Neural progenitor cell (in vitro differentiated cells): Measurements from ENCODE around the gene LCE3B.

Source experiments
- EZH2 ChIP-seq: fragments of 200-600 bp; sonication (generic); IDR thresholded peaks from 2 replicates; pipeline ENCODE4 v1.6.1; 2017; ENCODE audit warnings: antibody characterized with exemption, mild to moderate bottlenecking, moderate library complexity
- EZH2phosphoT487 ChIP-seq: fragments of 200-600 bp; sonication (generic); IDR thresholded peaks from 2 replicates; pipeline ENCODE4 v1.6.1; 2017; ENCODE audit warnings: antibody characterized with exemption
- TF ChIP-seq, protein P1 (sequence below): fragments of 200-600 bp; sonication (generic); IDR thresholded peaks from 2 replicates; pipeline ENCODE4 v1.5.1; 2017; ENCODE audit warnings: antibody characterized with exemption, mild to moderate bottlenecking

DNA sequence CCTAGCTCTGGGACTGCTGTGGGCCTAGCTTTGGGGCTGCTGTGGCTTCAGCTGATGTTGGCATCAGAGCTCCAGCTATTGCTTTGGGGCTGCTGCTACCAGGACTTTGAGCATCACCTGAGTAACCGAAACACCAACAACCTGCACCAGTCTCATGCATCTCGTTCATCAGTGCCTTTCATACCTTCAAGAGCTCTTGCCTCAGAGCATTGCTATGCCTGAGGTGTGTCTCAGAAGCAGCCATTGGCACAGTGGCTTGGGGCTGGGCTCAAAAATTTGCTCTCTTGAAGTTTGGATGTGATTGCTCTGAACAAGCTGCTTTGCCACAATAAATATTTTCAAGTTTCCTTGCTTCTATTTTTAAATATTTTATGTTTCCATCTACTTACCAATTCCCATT lies 42.8 kb downstream of the LCE3B start:
- TF ChIP-seq, protein P1, sequence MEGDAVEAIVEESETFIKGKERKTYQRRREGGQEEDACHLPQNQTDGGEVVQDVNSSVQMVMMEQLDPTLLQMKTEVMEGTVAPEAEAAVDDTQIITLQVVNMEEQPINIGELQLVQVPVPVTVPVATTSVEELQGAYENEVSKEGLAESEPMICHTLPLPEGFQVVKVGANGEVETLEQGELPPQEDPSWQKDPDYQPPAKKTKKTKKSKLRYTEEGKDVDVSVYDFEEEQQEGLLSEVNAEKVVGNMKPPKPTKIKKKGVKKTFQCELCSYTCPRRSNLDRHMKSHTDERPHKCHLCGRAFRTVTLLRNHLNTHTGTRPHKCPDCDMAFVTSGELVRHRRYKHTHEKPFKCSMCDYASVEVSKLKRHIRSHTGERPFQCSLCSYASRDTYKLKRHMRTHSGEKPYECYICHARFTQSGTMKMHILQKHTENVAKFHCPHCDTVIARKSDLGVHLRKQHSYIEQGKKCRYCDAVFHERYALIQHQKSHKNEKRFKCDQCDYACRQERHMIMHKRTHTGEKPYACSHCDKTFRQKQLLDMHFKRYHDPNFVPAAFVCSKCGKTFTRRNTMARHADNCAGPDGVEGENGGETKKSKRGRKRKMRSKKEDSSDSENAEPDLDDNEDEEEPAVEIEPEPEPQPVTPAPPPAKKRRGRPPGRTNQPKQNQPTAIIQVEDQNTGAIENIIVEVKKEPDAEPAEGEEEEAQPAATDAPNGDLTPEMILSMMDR, result no peak
- TF ChIP-seq EZH2, result no peak
- no peak for TF ChIP-seq EZH2phosphoT487
